HG03095 (cell line): ENCODE measurements around the gene ZNF132.
"Not testable (repeated sequence)": the region's sequence is repeated elsewhere in the genome, so short reads cannot be mapped to it uniquely, and the experiment has no call there.

ENCODE experiments used
- ATAC-seq: cut with Tn5 transposase; IDR thresholded peaks from one replicate; pipeline ENCODE4 v1.9.1; 2021; ENCODE audit warnings: moderate library complexity; ENCODE audit not compliant: unreplicated experiment

The ZNF132 gene

DNA sequence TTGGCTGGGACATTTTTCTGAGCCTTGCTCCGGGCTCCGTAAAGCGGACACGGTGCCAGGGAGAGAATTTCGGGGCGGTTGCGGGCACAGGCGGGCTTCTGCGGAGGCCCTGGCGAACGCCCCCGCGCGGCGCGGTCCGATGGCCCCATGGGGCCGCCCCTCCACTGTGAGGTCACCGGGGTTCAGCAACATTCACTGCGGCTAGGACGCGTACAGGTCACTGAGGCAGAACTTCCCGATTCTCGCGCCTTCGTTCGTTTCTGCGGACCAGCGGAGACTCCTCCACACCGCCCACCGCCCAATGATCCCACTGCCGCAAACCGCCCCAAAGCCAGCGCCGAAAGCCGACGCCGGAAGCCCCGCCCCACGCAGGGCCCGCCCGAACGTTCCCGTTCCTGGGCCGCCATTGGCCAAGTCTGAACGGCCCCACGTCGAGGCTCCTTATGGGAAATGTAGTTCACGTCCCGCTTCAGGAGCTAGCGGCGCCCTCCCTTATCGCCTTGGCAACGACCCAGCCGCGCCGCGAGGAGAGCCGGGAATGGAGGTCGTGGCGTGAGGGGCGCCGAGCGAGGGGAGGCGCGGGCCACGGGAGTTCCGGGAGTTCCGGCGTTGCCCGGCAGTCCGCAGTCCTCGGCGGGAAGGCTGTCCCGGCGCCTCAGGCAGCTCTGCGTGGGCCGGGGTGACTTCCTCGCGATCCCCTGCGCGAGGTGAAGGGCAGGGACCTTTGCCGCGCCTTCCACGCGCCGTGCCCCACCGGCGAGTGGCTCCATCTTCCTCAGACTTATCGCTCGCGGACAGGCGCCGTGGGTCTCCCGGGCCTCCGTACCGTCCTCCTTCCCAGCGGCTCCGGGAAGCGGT, 31.6 kb downstream of the ZNF132 start, which contains the start of gene ZNF584:
ZNF584 (plus strand) TSS at position 498 of the 858 bp plus-strand sequence. CDS start 499 bp downstream, outside the sequence.
- ATAC-seq, result peak; percentile 79

DNA sequence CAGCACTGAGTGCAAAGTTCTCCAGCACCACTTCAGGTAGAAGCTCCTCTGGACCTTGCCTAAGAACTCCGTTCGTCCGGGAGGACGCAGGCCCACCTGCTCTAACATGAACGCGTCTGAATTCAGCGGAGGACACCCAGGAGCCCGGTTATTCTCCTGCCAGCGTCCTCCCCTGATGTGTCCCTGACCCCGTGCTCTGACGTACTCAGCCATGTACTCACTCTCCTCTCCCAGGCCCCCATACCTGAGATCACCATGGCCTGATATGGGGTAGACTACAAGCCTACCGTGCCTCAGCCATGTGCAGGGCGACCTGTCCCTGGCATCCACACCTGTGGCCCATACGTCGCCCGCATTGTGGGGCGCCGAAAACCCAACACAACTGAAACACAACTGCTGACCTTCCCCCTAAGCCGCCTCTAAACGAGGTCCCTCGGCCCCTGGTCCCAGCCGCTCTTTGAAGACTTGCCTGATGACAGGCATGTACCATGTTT, 32.2 kb downstream of the ZNF132 start:
- ATAC-seq, result no peak

DNA sequence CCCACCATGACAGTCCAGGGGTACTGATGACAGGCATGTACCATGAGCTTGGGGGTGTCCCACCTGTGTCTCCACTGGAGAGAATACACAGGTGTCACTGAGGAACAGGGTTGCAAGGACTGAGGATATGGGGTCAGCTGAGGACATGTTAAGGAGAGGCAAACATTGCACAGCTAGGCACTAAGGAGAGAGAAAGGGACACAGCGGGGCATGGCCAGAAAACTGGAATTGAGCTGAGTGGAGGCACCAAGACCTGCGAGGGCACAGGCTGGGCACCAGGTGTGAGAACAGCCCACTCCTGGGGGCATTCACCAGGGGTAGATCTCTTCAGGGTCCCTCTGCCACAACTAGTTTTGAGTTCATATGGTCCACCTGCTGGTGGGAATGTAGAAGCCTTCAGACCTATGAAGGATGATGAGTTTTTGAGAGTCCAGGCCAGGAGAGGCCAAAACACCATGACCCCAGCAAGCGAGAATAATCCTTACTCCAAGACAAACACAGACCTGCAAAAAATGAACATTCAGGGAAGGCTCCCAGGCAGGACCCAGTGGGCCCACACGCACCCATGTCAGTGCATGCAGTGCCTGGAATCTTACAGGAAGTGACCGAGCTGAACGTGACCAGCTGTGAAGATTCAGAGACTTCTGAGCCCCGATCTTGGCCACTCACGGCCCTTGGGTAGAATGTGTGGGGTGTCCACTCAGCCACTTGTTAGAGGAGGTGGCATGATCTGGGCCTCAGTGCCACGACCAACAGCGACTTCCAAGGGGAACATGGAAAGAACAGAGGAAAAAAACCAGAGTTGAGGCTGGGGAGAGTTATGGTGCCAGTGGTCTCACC, 32.9 kb downstream of the ZNF132 start:
- ATAC-seq, result no peak

DNA sequence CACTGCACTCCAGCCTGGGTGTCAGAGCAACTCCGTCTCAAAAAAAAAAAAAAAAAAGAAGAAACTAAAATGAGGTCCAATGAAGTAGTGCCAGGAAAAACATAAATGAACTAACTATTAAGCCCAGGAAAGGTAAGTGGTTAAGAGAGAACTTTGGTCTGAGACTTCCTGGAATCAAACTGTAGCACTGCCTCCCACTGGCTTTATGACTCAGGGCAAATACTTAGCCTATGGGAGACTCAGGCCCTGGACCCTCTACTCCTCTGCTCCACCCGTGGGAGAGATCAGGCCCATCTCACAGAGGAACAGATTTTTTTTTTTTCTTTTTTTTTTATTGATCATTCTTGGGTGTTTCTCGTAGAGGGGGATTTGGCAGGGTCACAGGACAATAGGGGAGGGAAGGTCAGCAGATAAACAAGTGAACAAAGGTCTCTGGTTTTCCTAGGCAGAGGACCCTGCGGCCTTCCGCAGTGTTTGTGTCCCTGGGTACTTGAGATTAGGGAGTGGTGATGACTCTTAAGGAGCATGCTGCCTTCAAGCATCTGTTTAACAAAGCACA, 36.0 kb downstream of the ZNF132 start:
- ATAC-seq, result not testable (repeated sequence)

DNA sequence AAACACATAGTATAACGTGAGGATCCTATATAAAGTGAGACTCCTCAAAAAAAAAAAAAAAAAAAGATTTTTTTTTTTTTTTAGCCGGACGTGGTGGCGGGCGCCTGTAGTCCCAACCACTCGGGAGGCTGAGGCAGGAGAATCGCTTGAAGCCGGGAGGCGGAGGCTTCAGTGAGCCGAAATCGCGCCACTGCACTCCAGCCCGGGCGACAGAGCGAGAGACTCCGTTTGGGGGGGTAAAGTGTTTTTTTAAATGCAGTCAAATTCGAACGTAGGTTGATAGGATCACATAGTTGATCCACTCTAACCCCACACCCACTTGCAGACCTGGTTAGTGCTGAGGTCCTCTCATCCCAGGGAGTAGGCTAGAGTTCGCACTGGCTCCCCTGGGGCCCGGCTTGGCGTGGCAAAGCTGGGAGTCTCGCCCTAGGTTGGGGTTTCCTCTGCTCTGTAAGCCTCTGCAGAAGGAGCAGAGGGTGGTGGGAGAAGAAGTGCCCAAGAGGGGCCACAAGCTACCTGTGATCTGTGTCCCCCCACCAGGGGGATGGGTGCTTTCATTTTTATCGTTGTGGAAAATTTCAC, 38.0 kb downstream of the ZNF132 start:
- ATAC-seq, result no peak

DNA sequence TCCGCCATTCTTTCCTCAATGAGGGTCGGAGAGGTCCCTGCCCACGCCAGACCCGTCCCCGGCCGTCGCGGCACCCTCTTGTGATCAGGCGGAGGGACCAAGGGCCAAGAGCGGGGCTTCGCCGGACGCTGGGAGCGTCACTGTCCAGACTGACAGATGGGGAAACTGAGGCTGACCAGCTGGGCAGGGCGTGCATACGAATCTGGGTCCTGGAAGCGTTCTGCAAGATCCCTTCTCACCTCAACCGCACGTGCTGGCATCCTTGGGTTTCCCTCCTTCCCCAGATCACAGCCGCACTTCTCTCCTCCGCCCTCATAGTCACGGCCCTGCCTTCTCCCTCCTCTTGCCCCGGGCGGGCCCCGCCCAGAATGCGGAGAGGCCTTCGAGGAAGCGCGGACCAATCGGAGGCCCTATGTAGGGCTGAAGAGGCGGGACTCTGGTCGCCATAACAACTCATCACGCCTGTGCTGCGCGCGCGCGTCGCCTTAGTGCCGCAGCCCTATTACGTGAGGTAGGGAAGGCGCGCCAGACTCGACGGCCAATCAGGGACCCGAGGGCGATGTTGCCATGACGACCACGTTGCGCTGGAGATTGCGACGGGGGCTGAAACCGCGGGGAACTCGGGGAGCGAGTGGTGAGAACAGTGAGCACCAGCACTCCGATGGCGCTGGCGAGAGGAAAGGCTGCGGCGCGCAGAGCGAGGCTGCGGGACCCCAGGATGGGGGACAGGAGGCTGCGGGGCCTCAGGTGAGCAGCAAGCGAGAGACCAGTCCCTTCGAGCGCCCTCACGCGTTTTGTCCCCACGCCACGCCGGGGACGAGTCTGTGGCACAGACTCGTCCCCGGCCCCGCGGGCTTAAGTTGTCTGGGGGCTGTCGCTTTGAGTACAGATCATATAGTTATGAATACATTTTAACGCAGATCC, 38.8 kb downstream of the ZNF132 start:
- peak; percentile 96 for ATAC-seq

DNA sequence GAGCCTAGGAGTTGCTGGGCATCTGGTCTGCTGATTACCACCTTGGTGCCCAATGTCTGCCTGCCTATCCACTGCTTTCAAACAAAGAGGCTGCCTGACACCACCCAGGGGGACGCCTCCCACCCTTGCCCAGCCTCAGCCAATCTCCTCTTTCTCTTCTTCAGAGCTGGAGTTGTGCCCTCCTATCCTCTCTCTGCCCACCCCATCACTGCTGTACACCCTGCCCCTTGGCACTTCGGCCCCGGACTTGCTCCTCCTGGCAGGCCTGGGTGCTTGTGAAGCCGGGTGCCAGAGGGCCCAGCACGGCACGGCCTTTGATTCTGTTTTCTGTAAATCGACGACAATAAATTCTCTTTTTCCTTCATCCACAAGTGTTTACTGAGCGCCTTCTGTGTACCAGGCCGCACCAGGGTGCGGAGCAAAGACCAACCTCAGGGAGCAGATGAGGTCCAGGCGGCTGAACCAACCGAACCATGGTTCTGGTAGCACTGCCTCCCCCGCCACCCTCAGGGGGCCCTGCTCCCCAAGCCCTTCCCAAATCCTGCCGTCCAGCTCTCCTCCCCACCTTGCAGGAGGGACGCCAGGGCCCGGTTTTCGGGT, 39.5 kb downstream of the ZNF132 start:
- no peak for ATAC-seq

DNA sequence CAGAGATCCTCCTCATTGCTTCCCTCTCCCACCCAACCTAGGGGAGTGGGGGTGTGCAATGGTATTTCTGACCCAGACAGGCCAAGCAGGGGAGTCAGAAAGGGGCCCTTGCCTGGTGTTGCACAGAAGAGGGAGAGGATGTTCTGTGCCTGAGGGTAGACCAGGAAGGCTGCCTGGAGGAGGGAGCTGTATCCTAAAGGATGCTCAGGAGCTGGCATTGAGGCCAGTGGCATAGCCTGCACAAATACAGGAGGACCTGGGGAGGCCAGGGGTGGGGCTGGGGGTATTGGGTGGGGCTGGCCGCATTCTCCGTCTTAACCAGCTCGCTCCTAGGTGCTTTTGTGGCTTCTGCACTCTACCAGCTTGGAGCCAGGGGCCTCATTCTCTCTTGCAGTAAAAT, 40.0 kb downstream of the ZNF132 start:
- ATAC-seq, result no peak

DNA sequence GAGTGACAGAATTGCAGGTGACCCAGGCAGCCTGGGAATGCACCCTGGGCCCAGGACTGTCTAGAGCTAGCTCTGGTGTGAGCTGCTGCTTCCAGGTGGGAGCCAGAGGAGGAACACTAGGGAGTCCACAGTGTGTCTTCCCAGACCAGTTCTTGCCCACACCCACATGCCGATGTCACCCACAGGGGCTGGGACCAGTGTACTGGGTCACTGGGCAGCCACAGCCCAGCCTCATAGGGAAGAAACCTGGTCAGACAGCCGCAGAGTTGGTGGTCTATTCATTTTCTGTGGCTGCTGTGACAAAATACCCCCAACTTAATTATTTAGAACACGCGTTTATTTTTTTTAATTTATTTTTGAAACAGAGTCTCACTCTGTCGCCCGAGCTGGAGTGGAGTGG, 41.4 kb downstream of the ZNF132 start:
- no peak for ATAC-seq

DNA sequence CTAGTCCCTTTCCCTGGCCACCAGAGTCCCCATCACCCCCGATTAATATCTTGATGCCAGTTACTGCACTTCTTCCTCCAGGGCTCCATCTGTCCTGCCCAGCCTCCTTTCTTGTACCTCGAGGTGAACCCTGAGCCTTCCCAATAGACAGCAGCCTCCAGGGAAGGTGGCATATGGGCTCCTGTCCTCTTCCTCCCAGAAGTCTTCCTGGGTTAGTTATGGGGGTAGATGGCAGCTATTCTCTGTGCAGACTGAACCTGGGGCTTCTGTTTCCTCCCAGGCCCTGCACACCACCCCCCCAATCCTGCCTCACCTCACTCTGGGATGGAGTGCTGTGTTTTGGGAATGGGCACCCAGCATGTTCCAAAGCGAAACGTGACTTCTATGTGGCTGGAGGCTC, 41.9 kb downstream of the ZNF132 start:
- no peak for ATAC-seq

DNA sequence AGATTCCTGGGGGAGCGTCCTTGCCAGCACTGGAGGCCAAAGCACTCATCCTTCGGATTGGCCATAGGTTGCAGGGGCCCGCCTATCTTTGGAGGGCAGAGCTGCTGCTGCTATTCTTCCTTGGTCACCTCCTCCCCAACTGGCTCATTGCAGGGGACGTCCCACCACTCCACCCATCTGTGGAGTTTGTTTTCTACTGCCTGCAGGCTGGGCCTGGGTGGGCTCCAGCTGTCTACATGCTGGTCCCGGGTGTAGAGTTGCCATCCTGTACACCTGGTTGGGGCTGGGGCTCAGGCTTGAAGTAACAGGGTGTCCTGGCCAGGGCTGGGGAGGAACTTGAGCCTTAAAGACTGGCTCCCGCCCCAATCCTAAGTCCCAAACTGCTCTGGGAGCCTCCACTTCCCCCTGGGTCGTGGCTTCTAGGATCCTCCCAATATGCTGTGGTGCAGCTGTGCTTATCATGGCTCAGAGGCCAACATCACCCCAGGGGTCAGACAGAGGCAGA, 42.4 kb downstream of the ZNF132 start:
- ATAC-seq, result no peak

DNA sequence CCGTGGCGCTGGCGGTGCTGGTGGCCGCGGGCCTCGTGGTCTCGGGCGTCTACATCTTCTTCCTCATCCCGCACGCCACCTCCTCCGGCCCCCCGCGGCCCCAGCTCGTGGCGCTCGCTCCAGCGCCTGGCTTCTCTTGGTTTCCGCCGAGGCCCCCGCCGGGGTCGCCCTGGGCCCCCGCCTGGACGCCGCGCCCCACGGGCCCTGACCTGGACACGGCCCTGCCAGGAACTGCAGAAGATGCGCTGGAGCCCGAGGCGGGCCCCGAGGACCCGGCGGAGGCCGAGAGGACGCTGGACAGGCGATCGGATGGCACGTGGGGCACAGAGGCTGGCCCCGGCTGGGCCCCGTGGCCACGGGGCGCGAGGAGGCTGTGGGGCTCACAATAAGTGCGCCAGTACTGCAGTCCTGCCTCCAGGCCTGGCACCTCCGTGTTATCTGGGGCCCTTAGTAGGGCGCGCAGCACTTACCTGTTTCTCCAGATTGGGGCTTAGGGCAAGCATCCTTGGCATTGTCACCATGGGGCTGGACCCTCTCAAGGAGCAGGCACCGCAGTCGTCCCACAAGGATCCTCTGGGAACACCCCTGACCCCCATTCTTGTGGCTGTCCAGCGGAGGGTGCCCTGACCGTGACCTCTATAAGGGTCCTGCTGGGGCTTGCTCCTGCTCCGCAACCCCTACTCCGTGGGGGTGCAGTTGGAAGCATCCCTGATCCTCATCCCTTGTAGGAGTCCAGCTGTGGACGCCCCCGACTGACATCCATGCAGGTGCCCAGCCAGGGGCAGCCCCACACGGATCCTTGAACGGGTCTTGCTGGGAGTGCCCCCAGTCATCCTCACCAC, 43.0 kb downstream of the ZNF132 start:
- no peak for ATAC-seq

DNA sequence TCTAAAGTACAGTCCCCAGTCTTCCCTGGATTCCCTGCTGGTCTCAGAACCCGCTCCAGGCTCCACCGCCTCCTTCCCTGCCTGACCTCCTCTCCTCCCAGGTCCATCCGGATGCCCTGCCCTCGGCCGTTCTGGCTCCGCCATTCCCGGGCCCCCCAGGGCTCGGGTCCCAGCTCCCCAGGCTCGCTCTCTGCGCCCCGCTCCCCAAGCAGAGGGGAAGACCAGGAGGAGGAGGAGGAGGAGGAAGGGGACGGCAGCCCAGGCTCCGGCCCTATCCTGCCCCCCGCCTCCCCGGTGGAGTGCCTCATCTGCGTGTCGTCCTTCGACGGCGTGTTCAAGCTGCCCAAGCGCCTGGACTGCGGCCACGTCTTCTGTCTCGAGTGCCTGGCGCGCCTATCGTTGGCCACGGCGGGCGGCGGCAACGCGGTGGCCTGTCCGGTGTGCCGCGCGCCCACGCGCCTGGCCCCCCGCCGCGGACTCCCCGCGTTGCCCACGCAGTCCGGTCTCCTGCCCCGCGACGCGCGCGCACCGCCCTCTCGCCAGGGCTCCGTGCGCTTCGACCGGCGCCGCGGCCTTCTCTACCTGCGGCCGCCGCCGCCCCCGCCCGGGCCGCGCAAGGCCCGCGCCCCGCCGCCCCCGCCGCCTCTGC, 43.9 kb downstream of the ZNF132 start:
- ATAC-seq, result no peak

DNA sequence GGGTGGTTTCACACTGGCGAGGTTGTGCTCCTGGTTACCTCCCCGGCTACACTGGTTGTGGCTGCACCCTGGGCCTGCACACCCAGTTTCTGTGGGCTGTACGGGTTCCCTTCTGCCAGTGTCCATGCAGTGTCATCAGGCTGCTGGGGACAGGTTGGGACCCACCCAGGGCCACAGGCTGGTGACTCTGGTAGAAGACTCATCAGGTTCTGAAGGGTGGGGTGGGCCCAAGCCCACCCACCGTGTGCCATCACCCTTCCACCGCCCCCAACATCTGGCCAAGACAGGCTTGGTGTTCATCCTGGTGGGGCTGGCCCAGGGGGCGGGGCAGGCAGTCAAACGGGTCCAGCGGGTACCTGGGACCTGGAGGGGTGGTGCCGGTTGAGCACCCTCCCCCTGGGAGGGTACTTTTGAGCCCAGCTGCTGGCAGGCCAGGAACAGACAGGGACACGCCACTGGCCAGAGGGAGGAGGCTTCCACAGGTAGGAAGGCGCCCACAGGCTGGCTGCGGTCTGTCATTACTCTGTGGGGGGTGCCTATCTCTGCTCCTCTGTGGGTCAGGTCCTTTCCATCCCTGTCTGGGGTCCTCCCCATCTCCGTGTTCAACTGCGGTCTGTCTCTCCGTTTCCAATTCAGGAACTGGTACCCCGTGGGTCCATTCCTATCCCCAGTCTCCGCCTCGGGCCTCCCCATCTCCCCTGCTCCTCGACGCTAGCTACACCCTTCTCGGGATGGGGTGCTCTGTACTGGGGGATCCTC, 44.6 kb downstream of the ZNF132 start, which contains the start of gene RNF225:
RNF225 (plus strand) TSS at position 437 of the 759 bp plus-strand sequence. CDS start 434 bp downstream, outside the sequence.
- ATAC-seq, result no peak

DNA sequence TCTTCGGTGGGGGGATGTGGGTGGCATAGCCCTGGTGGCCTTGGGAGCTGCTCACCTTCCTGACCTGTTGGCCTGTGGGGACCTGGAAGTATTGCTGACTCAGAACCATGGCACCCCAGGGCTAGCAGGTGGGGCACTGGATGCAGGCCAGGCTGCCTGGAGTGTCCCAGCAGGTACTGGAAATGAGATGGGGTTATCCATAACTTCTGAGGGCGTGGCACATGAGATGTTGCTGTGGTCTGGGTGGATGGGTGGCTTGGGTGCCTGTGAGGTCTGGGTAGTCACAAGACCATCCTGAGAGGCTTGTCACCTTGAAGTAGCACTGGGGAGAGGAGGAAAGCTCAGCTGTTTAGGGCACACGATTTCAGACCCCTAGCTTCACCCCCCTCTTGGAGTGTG, 45.1 kb downstream of the ZNF132 start:
- ATAC-seq, result no peak

DNA sequence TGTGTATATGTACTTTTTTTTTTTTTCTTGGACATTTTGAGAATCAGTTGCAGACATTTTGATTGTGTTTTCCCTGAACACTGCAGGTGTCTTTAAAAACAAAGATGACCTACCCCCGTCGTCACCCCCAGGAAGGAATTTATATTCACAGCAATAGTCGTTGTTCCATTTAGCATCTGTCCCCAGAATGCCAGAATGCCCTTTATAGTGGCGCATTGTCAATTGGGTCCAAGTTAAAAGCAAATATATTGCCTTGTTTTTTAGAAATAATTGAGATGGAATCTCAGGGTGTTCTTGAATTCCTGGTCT, 46.3 kb downstream of the ZNF132 start:
- ATAC-seq, result no peak
